Measurements from ENCODE around the gene TPPP.

GRCh38 chr5:683551-684481, 9.3 kb downstream of the TPPP start:
- TF ChIP-seq, protein P1, sequence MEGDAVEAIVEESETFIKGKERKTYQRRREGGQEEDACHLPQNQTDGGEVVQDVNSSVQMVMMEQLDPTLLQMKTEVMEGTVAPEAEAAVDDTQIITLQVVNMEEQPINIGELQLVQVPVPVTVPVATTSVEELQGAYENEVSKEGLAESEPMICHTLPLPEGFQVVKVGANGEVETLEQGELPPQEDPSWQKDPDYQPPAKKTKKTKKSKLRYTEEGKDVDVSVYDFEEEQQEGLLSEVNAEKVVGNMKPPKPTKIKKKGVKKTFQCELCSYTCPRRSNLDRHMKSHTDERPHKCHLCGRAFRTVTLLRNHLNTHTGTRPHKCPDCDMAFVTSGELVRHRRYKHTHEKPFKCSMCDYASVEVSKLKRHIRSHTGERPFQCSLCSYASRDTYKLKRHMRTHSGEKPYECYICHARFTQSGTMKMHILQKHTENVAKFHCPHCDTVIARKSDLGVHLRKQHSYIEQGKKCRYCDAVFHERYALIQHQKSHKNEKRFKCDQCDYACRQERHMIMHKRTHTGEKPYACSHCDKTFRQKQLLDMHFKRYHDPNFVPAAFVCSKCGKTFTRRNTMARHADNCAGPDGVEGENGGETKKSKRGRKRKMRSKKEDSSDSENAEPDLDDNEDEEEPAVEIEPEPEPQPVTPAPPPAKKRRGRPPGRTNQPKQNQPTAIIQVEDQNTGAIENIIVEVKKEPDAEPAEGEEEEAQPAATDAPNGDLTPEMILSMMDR (IDR thresholded peaks at IDR 0.05; ENCODE audit: low read depth, low read length): no peak
- no peak for TF ChIP-seq POLR2A (IDR thresholded peaks at IDR 0.05; ENCODE audit: extremely low read depth, insufficient read length)
